ENCODE measurements around the gene PRDM4. TPM values are rescaled to one million over a fixed set of nuclear protein-coding genes. Genes with fewer than 3 reads are reported as not detected.
"Not testable (repeated sequence)": the region's sequence is repeated elsewhere in the genome, so short reads cannot be mapped to it uniquely, and the experiment has no call there.

PRDM4 gene
- total RNA-seq, 1 donor from 2014 or later: 23.5 TPM

DNA sequence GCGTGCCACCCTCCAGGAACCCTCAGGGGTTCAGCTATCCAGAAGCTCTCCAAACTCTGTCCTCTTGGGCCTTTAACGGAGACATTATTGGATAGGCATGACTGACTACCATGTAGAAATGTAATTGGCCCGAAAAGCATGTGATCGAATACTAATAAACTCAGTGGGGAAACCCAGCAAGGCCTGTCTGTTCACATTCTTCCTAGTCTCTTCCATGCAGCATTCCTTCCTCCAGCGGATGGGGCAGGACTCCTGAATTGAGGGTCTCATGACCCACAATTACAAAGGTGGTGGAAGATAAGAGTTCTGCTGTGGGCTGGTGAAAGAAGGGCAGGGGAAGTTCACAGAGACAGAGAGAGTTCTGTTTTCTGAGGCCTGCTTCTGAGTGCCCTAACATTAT is 6.5 kb upstream of the PRDM4 start:
- DNase-seq: no peak

DNA sequence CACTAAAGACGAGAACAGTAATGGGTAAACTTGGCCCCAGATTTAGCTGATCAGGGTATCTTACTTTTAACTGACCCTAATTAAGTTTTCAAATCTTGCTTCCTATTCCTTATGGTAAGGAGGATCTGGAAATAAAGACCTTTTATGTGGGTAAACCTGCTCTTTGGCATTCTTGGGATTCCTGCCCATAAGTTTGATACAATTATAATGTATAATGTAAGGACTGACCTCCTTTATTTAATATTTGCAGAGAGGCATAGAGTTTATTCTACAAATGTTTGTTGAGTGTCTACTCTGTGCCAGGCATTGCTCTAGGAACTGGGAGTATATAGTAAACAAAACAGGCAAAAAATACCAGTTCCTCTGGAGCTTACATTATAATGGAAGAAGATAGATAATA is 4.4 kb upstream of the PRDM4 start:
- no peak for DNase-seq

DNA sequence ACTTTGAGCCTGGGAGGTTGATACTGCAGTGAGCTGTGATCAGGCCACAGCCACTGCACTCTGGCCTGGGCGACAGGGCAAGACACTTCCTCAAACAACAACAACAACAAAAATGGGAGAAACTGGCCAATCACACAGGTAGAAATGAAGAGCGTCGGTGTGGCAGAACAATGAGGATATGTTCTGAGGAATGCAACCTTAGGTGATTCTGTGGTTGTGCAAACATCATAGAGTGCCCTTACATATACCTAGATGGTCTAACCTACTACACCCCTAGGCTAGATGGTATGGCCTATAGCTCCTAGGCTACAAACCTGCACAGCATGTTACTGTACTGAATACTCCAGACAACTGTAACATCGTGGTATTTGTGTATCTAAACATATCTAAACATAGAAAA is 3.7 kb upstream of the PRDM4 start:
- no peak for DNase-seq

DNA sequence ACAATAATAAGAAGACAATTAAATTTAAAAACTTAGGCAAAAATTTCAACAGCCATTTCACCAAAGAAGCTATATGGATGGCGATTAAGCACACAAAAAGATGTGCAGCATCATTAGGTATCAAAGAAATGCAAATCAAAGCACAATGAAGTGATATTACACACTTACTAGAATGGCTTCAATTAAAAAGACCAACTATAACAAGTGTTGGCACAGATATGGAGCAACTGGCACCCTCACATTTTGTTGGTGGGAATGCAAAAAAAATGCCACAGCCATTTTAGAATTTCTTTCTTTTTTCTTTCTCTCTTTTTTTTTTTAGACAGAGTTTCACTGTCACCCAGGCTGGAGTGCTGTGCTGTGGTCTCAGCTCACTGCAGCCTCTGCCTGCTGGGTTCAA is 1.9 kb upstream of the PRDM4 start:
- no peak for DNase-seq

DNA sequence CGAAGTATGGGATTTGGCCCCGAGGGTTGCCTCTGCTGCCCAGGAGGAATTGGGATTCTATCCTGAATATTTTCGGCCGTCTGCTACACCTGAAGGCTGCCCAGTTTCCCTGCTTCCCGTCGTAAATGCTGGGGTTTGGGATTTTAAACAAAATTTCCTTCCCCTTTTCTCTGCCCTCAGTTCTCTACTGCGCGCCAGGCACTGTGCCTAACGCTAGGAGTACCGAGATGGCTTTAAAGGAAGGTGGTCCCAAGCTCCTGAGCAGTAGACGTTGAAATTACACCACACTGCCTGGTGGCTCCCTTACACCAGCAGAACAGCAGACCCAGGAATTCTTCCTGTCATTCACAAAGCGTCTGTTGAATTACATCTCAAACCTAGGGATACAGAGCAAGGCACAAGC is 566 bp upstream of the PRDM4 start:
- no peak for DNase-seq

DNA sequence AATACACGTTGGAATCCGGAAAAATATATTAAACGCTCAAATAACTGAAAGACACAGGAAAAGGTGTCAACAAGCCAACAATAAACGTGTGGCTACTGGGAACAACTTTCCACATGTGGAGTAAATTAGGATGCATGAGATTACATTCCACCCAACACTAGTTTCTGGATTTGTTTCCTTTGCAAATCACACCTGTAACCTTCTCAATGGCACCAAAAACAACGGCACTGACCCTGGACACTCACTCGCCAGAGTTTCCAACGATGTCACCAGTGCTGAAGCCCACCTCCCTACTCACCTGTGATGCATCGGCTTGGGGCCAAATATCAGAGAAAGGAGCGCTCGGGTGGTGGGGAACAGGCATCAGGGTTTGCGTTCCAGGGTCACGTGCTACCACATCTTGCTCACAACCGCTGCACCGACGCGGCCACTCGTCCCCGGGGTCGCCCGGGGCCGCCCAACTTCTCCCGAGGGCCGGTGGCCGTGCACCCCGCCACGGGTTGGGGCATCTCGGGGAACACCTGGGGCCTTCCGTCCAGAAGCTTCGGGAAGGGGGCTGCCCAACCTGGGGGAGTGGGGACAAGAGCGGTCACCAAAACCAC is 629 bp downstream of the PRDM4 start:
- peak; percentile 29 for DNase-seq

DNA sequence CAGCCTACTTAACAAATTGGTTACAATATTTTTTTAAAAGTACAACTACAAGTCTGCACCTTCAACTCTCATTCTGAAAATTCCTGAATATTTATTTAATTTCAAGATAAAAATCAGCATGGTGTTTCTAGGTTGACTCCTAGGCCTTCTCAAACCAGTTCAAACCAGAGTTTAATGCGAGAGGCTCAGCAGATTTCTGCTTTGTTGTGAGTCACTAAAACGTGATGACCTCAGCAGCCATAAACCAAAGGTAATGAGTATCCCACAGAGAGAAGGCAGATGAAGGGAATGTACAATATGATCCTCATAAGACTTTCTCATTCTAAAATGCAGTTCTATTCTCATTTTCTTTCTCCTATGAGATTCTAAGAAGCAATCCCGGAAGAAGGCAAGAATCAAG is 1.5 kb downstream of the PRDM4 start:
- DNase-seq: no peak

DNA sequence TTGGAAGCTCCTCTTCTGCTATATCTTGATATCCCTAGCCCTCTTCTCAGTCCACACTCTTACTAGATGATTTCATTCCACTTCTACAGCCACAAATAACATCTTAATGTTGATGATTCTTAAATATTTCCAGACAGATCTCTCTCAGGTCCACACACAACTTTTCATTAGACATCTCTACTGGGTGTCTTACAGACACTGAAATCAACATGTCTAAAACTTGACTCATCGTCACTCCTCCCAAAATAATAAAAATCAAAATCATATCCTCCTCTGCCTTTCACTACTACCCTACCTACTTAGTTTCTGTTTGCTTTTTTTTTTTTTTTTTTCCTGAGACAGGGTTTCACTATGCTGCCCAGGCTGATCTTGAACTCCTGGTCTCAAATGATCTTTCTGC is 11.9 kb downstream of the PRDM4 start:
- DNase-seq: no peak

DNA sequence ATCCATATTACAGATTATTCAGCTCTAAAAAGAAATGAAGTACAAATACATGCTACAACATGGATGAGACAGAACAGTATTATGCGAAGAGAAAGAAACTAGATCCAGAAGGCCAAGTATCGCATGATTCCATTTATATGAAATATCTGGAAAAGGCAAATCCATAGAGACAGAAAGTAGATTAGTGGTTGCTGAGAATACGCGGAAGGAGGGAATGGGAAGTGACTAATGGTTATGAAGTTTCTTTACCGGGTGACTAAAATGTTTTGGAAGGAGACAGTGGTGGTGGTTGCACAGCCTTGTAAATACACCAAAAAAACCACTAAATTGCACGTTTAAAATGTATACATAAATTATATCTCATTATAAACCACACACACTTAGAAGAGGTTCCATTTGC is 12.5 kb downstream of the PRDM4 start:
- no peak for DNase-seq

DNA sequence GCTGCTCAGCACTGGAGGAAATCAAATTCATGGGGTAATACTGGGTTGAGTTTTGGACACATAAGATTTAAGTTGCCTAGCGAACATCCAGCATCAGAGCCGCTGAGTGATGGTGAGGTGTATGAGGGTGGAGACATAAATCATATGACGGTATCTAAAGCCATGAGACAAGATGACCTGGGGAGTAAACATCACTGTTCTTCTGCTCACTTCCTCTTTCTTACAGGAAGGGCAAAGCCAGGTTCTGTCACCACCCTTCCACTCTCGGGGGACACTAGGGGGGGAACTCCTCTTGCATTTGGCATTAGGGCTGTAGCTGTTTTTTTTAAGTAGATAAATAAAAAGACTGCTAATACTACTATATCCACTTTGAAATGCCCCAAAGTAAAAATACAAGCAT is 24.0 kb downstream of the PRDM4 start:
- DNase-seq: no peak

DNA sequence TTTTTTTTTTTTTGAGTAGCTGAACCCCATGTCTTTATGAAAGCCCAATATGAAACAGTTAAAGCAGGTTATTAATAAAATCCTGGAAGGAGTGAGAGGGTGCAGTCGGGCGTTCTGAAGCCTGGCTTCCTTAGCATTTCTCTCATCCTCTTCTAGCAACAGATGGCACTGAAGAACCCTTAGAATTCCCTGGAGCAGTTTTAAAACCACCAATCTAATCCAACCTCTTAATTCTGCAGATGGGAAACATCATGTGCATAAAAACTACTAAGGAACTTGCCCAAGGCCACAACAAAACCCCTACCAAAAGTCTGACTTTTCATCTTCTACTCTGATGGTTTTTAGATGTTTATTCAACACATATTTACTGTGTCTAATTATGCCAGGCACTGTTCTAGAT is 25.2 kb downstream of the PRDM4 start:
- DNase-seq: no peak

DNA sequence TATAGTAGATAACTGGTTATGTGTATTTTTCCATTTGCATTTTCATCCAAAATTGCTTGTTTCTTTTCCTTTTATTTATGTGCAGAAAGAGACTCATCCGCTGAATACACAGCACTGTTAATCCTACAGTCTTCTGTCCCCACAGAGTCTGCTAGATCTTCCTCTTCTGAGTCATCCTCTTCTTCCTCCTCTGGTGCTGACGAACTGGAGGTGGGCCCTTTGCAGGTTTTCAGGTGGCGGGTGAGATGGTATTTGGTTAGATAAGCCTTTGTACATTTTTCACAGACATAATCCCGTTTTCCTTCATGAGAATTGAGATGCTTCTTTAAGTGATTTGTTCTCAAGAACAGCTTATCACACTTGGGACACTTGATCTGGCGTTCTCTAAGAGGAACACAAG is 26.8 kb downstream of the PRDM4 start:
- DNase-seq: no peak

DNA sequence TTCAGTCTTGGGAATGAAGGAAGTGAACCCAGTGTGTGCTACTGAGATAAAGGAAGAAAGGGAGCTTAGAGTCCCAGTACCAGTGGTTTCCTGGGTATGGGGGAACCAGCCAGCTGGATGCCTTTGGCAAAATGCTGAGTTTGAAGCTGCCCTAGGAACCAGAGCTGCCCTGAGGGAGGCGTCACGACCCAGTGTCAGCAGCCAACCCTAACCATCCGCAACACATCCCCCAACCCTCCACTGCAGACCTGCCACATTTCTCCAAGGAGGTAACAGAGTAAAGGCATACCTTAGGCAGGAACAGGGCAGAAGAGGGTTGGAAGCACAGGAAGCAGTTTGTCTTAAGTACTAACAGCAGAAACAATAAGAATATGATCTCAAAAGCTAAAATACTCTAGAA is 28.6 kb downstream of the PRDM4 start:
- no peak for DNase-seq

DNA sequence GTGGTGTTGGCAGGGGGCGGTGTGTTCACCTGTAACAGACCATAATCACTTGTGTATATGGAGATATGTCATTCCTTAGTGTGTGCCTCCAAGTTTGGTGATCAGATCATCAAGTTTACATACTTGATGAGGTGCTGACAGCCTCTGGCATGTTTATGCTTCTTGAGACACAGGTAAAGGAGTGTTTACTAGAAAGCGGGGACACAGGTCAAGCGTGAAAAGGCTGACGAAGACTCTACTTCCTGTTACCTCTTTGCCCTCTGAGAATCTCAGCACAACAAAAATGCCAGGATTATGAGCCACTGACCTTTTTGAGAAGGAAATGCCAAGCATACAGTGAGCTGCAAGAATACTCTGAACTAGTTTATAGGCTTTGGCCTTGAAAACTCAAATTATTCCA is 29.6 kb downstream of the PRDM4 start:
- DNase-seq: no peak

DNA sequence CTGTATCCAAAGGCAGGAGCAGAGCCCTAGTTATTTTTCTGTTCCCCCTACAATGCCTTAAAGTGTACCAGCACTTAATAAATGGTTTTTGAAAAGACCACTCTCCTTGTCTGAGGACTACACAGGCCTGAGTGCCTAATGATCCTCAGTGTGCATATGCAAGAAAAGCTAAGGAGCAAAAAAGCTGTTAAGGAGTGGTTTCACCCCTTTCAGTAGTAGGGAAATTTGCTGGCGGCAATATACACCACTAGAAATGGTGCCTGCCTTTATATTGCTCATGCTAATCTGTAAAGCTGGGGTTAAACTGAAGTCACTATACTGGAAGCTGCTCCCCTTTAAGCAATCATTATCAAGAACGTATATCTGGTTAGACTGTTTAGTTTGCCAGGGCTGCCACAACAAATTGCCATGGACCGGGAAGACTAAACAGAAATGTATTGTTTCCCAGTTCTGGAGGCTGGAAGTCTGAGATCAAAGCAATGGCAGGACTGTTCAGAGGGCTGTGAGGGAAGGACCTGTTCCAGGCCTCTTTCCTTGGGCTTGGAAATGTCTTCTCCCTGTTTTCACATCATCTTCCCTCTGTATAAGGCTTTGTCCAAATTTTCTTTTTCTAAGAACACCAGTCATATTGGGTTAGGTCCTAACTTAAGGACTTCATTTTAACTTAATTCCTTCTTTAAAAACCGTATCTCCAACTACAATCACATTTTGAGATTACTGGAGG is 30.2 kb downstream of the PRDM4 start:
- no peak for DNase-seq

DNA sequence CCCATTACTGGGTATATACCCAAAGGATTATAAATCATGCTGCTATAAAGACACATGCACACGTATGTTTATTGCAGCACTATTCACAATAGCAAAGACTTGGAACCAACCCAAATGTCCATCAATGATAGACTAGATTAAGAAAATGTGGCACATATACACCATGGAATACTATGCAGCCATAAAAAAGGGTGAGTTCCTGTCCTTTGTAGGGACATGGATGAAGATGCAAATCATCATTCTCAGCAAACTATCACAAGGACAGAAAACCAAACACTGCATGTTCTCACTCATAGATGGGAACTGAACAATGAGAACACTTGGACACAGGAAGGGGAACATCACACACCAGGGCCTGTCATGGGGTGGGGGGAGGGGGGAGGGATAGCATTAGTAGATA is 33.2 kb downstream of the PRDM4 start:
- not testable (repeated sequence) for DNase-seq

DNA sequence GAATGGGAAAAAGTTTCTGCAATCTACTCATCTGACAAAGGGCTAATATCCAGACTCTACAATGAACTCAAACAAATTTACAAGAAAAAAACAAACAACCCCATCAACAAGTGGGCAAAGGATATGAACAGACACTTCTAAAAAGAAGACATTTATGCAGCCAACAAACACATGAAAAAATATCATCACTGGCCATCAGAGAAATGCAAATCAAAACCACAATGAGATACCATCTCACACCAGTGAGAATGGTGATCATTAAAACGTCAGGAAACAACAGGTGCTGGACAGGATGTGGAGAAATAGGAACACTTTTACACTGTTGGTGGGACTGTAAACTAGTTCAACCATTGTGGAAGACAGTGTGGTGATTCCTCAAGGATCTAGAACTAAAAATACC is 33.6 kb downstream of the PRDM4 start:
- not testable (repeated sequence) for DNase-seq

DNA sequence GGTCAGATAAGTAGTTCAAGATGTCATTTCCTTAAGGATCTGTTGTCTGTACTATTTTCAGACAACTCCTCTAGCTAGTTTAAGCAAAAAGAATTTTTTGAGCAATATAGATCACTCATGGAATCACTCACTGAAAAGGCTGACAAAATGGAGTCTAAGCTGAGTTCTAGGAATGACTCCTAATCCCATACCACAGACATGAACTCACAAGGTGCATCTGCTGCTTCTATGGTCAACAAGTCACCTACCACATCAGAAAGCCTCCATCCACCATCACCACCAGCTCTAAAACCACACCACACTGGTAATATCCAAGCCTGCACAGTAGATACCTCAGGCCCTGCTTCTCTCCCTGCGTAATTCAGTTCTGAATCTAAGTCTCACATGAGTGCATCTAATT is 42.3 kb downstream of the PRDM4 start:
- DNase-seq: no peak

DNA sequence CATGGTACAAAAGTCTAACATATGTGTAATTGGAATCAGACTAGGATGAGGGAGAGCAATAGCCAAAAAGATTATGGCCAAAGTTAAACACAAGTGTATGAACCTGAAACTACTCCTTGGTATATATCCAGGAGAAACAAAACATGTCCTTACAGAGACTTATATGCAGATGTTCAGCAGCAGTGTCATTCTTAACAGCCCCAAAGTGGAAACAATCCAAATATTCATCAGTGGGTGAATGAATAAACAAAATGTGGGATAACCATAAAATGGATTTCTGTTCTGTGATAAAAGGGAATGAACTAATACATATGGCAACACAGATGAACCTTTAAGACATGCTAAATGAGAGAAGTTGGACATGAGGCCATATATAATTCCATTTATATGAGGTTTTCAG is 45.2 kb downstream of the PRDM4 start:
- DNase-seq: no peak

DNA sequence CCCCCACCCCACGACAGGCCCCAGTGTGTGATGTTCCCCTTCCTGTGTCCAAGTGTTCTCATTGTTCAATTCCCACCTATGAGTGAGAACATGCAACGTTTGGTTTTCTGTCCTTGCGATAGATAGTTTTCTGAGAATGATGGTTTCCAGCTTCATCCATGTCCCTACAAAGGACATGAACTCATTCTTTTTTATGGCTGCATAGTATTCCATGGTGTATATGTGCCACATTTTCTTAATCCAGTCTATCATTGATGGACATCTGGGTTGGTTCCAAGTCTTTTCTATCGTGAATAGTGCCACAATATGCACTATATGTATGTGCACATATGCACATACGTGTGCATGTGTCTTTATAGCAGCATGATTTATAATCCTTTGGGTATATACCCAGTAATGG is 55.4 kb downstream of the PRDM4 start:
- DNase-seq: not testable (repeated sequence)

DNA sequence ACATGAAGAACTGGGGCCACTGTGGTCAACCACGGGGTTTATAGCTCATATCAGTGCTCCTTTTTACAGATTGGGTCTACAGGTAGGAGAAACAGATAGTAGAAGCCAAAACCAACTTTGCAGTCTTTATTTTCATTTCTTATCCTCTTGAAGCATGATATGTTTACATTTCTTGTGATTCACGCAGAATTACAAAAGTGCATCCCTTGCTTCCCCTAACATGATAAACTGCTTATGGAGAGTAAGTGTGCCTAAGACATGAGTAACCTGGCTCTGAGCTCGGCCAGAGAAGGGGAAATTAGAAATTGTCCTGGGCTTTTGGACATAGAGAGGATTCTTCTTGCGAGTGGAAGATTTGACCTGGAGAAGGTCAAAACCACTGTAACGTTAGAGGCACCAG is 56.9 kb downstream of the PRDM4 start:
- DNase-seq: no peak

DNA sequence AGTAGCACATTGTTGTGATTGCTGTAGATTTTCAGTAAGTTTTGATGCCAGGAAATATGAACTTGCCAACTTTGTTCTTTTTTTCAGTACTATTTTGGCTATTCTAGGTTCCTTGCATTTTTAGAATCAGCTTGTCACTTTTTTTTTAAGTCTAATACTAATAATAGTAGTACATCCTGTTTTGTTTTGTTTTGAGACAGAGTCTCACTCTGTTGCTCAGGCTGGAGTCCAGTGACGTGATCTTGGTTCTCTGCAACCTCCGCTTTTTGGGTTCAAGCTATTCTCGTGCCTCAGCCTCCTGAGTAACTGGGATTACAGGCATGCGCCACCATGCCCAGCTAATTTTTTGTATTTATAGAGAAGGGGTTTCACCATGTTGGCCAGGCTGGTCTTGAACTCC is 58.8 kb downstream of the PRDM4 start:
- DNase-seq: no peak

DNA sequence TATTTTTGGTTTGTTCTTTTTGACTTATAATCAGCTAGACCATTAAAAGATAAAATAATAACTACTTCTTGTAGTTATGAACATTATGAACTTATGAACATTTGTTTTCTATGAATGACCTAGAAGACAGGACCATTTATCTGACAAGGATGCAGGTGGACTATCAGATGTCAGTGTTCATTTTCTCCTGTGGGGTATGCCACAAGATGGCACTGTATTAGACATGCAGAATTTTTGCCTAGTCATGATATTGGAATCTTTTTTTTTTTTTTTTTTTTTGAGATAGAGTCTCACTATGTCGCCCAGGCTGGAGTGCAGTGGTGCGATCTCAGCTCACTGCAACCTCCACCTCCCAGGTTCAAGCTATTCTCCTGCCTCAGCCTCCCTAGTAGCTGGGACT is 65.2 kb downstream of the PRDM4 start:
- DNase-seq: not testable (repeated sequence)

Measured in tongue (tissue), 2 donors.